22Rv1 (cell line): ENCODE results near the gene GALNT17.

ENCODE experiments used
- H3K27ac ChIP-seq: fragments of 450-650 bp; 2 replicates; pipeline ENCODE4 v1.5.1; 2017
- ZFX ChIP-seq: fragments of 450-650 bp; IDR thresholded peaks from 2 replicates; pipeline ENCODE4 v1.6.1; 2017; ENCODE audit warnings: antibody characterized with exemption, borderline replicate concordance
- TF ChIP-seq, protein P1 (sequence below): fragments of 450-650 bp; IDR thresholded peaks from 2 replicates; pipeline ENCODE4 v1.5.1; 2017; ENCODE audit warnings: mild to moderate bottlenecking

The GALNT17 gene

DNA sequence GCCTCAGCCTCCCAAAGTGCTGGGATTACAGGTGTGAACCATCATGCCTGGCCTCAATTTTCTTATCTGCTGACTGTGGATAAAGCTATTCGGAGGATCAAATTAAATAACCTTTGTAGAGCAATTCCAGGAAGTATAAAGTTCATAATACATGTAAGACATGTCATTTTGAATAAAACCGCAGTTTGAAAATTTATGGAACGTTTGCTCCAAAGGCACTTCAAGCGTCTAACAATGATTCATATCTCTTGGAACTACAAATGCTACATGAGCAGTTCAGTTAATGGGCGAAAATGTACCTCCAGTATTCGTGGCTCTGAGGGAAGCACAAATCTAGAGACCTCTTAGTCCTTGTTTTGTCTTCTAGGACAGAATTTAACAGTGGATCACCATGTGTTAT, 190.3 kb downstream of the GALNT17 start:
- no peak overlapping the region for H3K27ac ChIP-seq
- TF ChIP-seq ZFX: no peak
- TF ChIP-seq, protein P1, sequence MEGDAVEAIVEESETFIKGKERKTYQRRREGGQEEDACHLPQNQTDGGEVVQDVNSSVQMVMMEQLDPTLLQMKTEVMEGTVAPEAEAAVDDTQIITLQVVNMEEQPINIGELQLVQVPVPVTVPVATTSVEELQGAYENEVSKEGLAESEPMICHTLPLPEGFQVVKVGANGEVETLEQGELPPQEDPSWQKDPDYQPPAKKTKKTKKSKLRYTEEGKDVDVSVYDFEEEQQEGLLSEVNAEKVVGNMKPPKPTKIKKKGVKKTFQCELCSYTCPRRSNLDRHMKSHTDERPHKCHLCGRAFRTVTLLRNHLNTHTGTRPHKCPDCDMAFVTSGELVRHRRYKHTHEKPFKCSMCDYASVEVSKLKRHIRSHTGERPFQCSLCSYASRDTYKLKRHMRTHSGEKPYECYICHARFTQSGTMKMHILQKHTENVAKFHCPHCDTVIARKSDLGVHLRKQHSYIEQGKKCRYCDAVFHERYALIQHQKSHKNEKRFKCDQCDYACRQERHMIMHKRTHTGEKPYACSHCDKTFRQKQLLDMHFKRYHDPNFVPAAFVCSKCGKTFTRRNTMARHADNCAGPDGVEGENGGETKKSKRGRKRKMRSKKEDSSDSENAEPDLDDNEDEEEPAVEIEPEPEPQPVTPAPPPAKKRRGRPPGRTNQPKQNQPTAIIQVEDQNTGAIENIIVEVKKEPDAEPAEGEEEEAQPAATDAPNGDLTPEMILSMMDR: no peak

- no peak for TF ChIP-seq ZFX
- no peak overlapping the region for H3K27ac ChIP-seq
These were observed 191.8 kb downstream of the GALNT17 start for GRCh38 chr7:71323726-71324125.

- H3K27ac ChIP-seq: no peak overlapping the region
- no peak for TF ChIP-seq ZFX
- TF ChIP-seq, protein P1: no peak
These were observed 193.2 kb downstream of the GALNT17 start for GRCh38 chr7:71325151-71325550.

- H3K27ac ChIP-seq: no peak overlapping the region
- TF ChIP-seq, protein P1: no peak
- no peak for TF ChIP-seq ZFX
These were observed 194.7 kb downstream of the GALNT17 start for GRCh38 chr7:71326595-71326994.

DNA sequence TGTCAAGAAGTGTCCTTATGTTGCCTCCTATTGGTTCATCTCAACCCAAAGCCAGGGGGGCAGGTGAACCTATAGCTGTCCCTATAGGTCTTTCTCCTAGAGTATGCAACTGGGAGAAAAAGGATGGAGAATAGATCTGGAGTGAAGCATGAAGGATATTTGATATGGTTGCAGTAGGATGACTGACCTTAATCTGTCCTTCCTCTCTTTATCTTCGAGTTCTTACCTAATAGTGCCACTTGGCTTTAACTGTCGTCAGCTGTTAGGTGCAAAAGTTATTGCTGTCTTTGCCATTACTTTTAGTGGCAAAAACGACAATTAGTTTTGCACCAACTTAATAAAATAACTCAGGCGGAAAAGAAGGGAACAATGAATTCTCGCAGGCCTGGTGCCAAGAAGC, 196.0 kb downstream of the GALNT17 start:
- no peak overlapping the region for H3K27ac ChIP-seq
- TF ChIP-seq, protein P1: no peak
- no peak for TF ChIP-seq ZFX

DNA sequence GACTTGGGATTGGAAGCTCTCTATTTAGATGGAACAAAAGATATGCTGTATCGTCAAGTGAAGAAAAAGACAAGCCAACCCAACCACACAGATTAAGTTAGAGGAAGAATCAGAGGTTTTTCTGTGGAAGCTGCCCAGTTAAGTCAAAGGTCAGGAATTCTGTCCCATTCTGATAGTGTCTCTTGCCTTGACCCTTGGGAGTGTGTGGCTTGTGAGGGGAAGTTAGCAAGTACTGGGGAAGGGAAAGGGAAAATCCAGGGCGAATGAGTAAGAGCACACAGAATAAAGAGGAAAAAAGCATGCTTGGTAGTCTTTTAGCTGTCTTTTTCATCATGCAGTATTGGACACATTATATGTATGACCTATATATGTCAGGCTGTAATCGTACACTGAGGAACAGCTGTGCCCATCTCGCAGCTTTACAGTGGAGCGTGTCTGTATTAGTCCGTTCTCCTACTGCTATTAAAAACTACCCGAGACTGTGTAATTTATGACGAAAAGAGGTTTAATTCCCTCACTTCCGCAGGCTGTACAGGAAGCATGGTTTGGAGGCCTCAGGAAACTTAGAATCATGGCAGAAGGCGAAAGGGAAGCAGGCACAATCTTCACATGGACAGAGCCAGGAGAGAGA, 197.2 kb downstream of the GALNT17 start:
- H3K27ac ChIP-seq: no peak overlapping the region

GRCh38 chr7:71332207-71332606, 200.3 kb downstream of the GALNT17 start:
- H3K27ac ChIP-seq: no peak overlapping the region
- TF ChIP-seq, protein P1: no peak
- no peak for TF ChIP-seq ZFX

More for the DNA sequence above, 197.2 kb downstream of the GALNT17 start:
- TF ChIP-seq, protein P1: no peak
- TF ChIP-seq ZFX: no peak

- no peak for TF ChIP-seq ZFX
- TF ChIP-seq, protein P1: no peak
- no peak overlapping the region for H3K27ac ChIP-seq
These were observed 202.6 kb downstream of the GALNT17 start for GRCh38 chr7:71334541-71334940.
